Heart left ventricle (tissue), 13 donors: ENCODE measurements around the gene MPP3.

Source experiments
- CTCF ChIP-seq, 12 donors: fragments of 200-600 bp; sonication (generic) in 4 of 12; IDR thresholded peaks; one replicate each; pipeline versions ENCODE4 v1.5.0 to v1.8.0; 2018 to 2022; ENCODE audit warnings: antibody characterized with exemption in 12 of 12, mild to moderate bottlenecking in 5 of 12
- POLR2A ChIP-seq, 2 donors: fragments of 450-650 bp; IDR thresholded peaks; one replicate each; pipeline ENCODE4 v1.6.1; 2017; ENCODE audit warnings: antibody characterized with exemption in 2 of 2, mild to moderate bottlenecking in 2 of 2, moderate library complexity in 2 of 2
- donor health status: ischemic (EF 13 %, LVEDD 7.1; RV severe dilation, severe dysfunction).
- donor health status: DM: no; HTN: yes; CAD: no.
- donor health status: DM: no; HTN: no; CAD: no.
- donor health status: ischemic (EF 25% LVEDD 6.9; RV normal size, moderate dysfunction).
- donor health status: ischemic (EF 25% LVEDD 5.7; RV mildly dilated, moderate dysfunction).
- donor health status: ischemic (EF 35%, LVEDD 5.7; RV mildly dilated, moderate dysfunction).
- donor health status: nonischemic (EF 11% LVEDD 7.7; RV severe dilation, severe dysfunction).
- donor health status: DM: yes; HTN: yes; CAD: no.
- donor health status: PGD.
- donor health status: ischemic (EF 29% LVEDD 5.4; RV normal size, mild dysfunction).
- donor health status: nonischemic (EF 23%, LVEDD 6.1; RV moderate dilation, normal function).

DNA sequence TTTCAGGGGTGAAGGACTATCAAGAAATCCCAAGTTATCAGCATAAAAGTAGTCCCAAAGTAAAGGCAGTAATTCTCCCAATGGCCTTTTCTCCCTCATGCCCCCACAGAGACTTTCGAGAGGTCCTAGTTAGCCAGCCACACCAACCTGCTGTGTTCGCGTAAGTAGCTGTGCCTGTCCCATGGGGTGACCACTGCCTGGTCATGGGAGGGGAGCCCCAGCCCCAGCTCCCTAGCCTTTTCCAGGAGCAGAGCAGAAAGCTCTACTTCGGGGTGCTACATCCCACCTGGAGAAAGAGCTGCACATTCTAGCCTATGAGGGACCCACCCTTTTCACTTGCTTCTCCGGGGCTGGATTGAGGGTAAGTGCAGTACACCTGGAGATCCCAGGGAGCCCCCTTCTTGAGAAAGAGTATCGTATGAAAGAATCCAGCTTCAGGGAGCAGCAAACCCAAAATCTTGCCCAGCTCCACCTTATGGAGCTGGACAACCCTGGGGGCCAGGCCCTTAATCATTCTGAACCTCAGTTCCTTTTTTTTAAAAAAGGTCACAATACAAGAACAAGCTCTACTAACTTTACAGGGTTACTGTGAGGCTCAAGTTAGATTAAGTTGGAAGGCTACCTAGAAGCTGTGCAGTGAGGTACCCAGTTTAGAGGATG is 65.8 kb downstream of the MPP3 start:
- TF ChIP-seq CTCF (IDR thresholded peaks at IDR 0.05), result no peak
- no peak for TF ChIP-seq POLR2A (IDR thresholded peaks at IDR 0.05)
